IPS-15b (cell line): ENCODE results near the gene TAOK1.

Experiments
- H3K27me3 ChIP-seq: one replicate; pipeline ENCODE4 v1.6.1; 2013; ENCODE audit warnings: low read length; ENCODE audit not compliant: control insufficient read depth, insufficient read depth
- H3K36me3 ChIP-seq: one replicate; pipeline ENCODE4 v1.6.1; 2013; ENCODE audit warnings: low read length; ENCODE audit not compliant: control insufficient read depth, insufficient read depth
- H3K4me1 ChIP-seq: one replicate; pipeline ENCODE4 v1.6.1; 2013; ENCODE audit warnings: mild to moderate bottlenecking, low read length; ENCODE audit not compliant: control insufficient read depth, insufficient read depth
- H3K4me3 ChIP-seq: one replicate; pipeline ENCODE4 v1.5.1; 2013; ENCODE audit warnings: low read depth, low read length
- H3K9ac ChIP-seq: one replicate; pipeline ENCODE4 v1.6.1; 2013; ENCODE audit warnings: low read depth, mild to moderate bottlenecking, low read length
- H3K9me3 ChIP-seq: one replicate; pipeline ENCODE4 v1.6.1; 2013; ENCODE audit warnings: mild to moderate bottlenecking, low read length; ENCODE audit not compliant: control insufficient read depth, insufficient read depth

Gene TAOK1

DNA sequence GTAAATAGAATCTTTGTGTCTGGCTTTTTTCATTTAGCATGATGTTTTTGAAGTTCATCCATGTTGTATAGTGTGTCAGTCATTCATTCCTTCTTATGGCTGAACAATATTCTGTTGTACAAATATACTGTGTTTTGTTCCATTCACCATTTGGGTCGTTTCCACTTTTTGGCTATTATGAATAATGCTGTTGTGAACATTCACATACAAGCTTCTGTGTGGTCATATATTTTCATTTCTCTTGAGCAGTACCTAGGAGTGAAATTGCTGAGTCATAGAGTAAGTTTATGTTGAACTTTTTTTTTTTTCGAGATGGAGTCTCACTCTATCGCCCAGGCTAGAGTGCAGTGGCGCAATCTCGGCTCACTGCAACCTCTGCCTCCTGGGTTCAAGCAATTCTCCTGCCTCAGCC, 32.3 kb upstream of the TAOK1 start:
- no peaks in the 10 kb centered on the region for H3K27me3 ChIP-seq

GRCh38 chr17:29358416-29358815, 31.7 kb upstream of the TAOK1 start:
- no peaks in the 10 kb centered on the region for H3K36me3 ChIP-seq
- no peak overlapping the region for H3K9ac ChIP-seq
- no peaks in the 10 kb centered on the region for H3K9me3 ChIP-seq
- H3K27me3 ChIP-seq: no peaks in the 10 kb centered on the region
- H3K4me3 ChIP-seq: no peak overlapping the region
- no peaks in the 10 kb centered on the region for H3K4me1 ChIP-seq

More for the DNA sequence above, 32.3 kb upstream of the TAOK1 start:
- Histone ChIP-seq H3K4me3 (no peak overlapping the region), H3K9me3 (no peaks in the 10 kb centered on the region), H3K36me3 (no peaks in the 10 kb centered on the region), H3K9ac (no peak overlapping the region), H3K4me1 (no peaks in the 10 kb centered on the region)

DNA sequence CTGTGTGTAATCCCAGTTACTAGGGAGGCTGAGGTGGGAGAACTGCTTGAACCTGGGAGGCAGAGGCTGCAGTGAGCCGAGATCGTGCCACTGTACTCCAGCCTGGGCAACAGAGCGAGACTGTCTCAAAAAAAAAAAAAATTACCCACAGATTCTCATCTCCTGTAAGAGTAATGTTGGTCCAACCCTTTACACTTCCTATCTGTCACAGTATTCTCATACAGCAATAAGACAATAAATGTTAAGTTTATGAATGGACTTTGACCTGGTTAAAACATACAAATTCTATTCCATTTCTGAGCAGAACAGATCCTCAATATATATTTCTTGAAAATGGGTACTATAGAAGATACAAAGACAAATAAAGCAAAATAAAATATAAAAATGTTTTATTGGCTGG, 30.4 kb upstream of the TAOK1 start:
- no peak overlapping the region for H3K4me3 ChIP-seq
- no peak overlapping the region for H3K9ac ChIP-seq
- no peaks in the 10 kb centered on the region for H3K36me3 ChIP-seq
- H3K27me3 ChIP-seq: no peaks in the 10 kb centered on the region
- no peaks in the 10 kb centered on the region for H3K4me1 ChIP-seq
- no peaks in the 10 kb centered on the region for H3K9me3 ChIP-seq

GRCh38 chr17:29363716-29364115, 26.4 kb upstream of the TAOK1 start:
- Histone ChIP-seq H3K4me3 (no peak overlapping the region), H3K9me3 (no peaks in the 10 kb centered on the region), H3K27me3 (no peaks in the 10 kb centered on the region)

DNA sequence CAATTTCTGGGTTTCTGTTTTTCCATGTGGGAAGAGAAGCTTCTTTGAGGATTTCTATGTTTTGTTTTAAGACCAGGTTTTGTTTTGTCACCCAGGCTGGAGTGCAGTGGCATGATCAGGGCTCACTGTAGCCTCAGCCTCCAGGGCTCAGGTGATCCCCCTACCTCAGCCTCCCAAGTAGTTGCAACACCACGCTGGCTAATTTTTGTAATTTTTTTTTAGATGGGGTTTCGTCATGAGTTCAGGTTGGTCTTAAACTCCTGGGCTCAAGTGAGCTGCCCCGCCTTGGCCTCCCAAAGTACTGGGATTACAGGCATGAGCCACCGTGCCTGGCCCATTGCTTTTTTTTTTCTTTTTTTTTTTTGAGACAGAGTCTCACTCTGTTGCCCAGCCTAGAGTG, 25.5 kb upstream of the TAOK1 start:
- Histone ChIP-seq H3K4me3 (no peak overlapping the region), H3K9me3 (no peaks in the 10 kb centered on the region), H3K27me3 (no peaks in the 10 kb centered on the region), H3K36me3 (no peaks in the 10 kb centered on the region), H3K9ac (no peak overlapping the region), H3K4me1 (peaks cover 5% of the 10 kb centered on the region)

More at GRCh38 chr17:29363716-29364115, 26.4 kb upstream of the TAOK1 start:
- Histone ChIP-seq H3K9ac (no peak overlapping the region), H3K4me1 (peaks cover 2% of the 10 kb centered on the region), H3K36me3 (no peaks in the 10 kb centered on the region)

- no peak overlapping the region for H3K9ac ChIP-seq
- H3K4me3 ChIP-seq: no peak overlapping the region
- no peaks in the 10 kb centered on the region for H3K27me3 ChIP-seq
- no peaks in the 10 kb centered on the region for H3K36me3 ChIP-seq
- H3K9me3 ChIP-seq: no peaks in the 10 kb centered on the region
- H3K4me1 ChIP-seq: peaks cover 5% of the 10 kb centered on the region
Observed at GRCh38 chr17:29368161-29368560, 22.0 kb upstream of the TAOK1 start.

DNA sequence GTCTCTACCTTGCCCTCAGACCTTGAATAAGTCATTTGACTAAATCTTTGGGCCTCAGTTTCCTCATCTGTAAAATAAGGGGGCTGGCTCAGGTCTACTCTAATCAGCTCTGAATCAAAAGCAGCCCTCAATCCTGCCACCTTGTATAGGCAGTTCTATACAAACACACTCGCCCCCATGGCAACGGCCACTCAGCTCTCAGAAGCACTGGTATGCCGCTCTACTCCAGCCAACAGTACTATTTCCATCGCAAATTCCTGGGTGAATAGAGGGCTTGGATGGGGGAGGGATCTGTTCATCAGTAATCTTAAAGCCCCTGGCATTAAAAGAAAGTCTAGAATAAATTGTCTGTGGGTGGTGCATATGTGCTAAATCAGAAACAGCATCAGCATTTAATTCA, 21.2 kb upstream of the TAOK1 start:
- Histone ChIP-seq H3K36me3 (no peaks in the 10 kb centered on the region), H3K27me3 (no peaks in the 10 kb centered on the region), H3K9ac (no peak overlapping the region), H3K9me3 (no peaks in the 10 kb centered on the region), H3K4me1 (peaks cover 5% of the 10 kb centered on the region), H3K4me3 (no peak overlapping the region)

GRCh38 chr17:29369831-29370735, 20.1 kb upstream of the TAOK1 start:
- peaks cover 10% of the 10 kb centered on the region for H3K4me1 ChIP-seq
- H3K4me3 ChIP-seq: peak overlapping the region; percentile 19
- no peak overlapping the region for H3K9ac ChIP-seq
- no peaks in the 10 kb centered on the region for H3K9me3 ChIP-seq
- H3K36me3 ChIP-seq: no peaks in the 10 kb centered on the region
- H3K27me3 ChIP-seq: no peaks in the 10 kb centered on the region

DNA sequence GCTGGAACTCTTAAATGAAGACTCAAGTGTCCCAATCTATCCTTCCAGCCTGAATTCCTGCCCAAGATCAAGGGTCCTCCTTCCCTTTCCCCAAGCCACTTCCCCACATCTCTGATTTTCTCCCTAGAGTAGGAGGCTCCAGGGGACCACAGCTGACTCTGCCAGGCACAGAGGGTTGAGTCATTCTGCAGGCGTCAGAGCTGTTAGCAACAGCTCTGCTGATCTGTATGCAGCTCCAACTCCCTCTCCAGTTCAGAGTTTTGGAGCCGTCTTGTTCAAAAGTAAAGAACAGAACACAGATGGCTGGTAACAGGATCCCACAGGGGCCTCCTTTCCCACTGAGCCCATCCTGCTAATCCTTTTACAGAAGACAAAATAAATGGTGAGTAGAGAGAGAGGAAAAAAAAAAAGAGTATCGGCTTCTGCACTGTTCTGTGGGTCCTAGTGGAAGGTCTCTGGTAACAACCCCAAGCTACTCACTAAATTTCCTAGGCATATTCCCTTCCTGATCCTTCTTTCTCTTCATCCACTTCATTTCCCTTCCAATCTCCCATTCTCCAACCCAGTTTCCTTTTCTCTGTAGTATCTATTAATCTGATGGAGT, 13.4 kb upstream of the TAOK1 start:
- Histone ChIP-seq H3K4me3 (no peak overlapping the region), H3K36me3 (no peaks in the 10 kb centered on the region), H3K9ac (no peak overlapping the region), H3K27me3 (no peaks in the 10 kb centered on the region), H3K4me1 (peaks cover 13% of the 10 kb centered on the region), H3K9me3 (no peaks in the 10 kb centered on the region)

- H3K4me3 ChIP-seq: no peak overlapping the region
- H3K4me1 ChIP-seq: peaks cover 13% of the 10 kb centered on the region
- no peaks in the 10 kb centered on the region for H3K9me3 ChIP-seq
- H3K36me3 ChIP-seq: no peaks in the 10 kb centered on the region
- H3K27me3 ChIP-seq: no peaks in the 10 kb centered on the region
- no peak overlapping the region for H3K9ac ChIP-seq
Observed at GRCh38 chr17:29378500-29378899, 11.7 kb upstream of the TAOK1 start.

DNA sequence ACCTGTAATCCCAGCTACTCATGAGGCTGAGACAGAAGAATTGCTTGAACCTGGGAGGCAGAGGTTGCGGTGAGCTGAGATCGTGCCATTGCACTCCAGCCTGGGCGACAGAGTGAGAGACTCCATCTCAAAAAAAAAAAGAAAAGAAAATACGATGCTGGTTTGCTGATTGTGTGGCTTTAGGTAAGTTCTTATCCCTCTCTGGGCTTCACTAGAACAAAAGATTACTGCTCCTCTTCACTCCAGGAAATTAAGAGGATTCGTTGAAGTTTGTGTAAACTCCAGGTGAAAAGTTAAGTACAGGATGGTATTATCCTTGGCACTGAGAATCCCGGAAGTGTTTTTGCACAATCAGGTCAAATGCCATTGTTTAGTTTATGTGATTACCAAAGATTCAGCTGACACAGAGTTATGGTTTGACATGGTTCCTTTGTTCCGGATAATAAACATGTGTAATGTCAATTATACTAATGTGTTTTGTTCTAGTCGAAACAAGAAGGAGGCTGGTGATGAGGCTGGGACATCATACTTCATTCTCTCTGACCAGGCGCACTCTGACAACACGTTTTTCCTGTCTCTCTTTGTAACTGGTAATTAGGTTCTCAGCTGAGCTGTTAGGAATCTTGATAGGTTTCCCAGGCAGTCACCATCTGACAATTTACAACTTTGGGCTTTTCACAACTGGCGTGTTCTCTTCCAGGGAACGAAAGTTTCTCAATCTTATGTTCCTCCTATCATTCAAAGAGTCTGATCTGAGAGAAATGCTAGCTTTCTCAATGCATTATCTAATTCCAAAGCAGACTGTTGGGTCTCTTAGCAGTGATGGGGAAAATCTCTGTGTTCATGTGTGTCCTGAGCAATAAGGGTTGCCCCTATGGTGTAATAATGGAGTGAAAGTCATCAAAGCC, 10.8 kb upstream of the TAOK1 start:
- no peaks in the 10 kb centered on the region for H3K9me3 ChIP-seq
- H3K36me3 ChIP-seq: no peaks in the 10 kb centered on the region
- H3K9ac ChIP-seq: no peak overlapping the region
- no peaks in the 10 kb centered on the region for H3K27me3 ChIP-seq
- H3K4me1 ChIP-seq: peaks cover 13% of the 10 kb centered on the region
- H3K4me3 ChIP-seq: no peak overlapping the region
